HCT116 (cell line): ENCODE results near the gene VIT. TPM values are rescaled to one million over a fixed set of nuclear protein-coding genes. Genes with fewer than 3 reads are reported as not detected.

Source experiments
- ATAC-seq: fragments of 200-7000 bp; cut with Tn5 transposase; 2 replicates; pipeline ENCODE4 v1.9.1; 2020; ENCODE audit warnings: mild to moderate bottlenecking, moderate library complexity
- BruUV-seq: library from RNA; stranded (reverse); fragments of 400-500 nt; replicated peaks from 2 replicates; lab custom pipeline; 2021; lab: Mats Ljungman, UMichigan
- CTCF ChIA-PET: fragments of 300-600 bp; sonication (Branson Sonifier 250); formaldehyde crosslinking; loops from one replicate; lab custom pipeline; 2021; ENCODE audit warnings: antibody characterized with exemption; lab: Charles Lee
- POLR2A ChIA-PET: fragments of 300-600, 350-600 bp; sonication (Branson Sonifier 250); formaldehyde crosslinking; loops from one replicate; lab custom pipeline; 2021; ENCODE audit warnings: antibody characterized with exemption; lab: Charles Lee
- RAD21 ChIA-PET, 2 experiments: fragments of 300-600 bp; sonication (Branson Sonifier 250); formaldehyde crosslinking; loops; one replicate each; lab custom pipeline; 2023; ENCODE audit warnings: low total read pairs in 2 of 2; ENCODE audit not compliant: uncharacterized antibody in 2 of 2, unreplicated experiment in 2 of 2, low non-redundant PET in 1 of 2; lab: Charles Lee
- DNase-seq: peaks from one replicate; pipeline ENCODE4 v3.0.0-alpha.2; 2010; ENCODE audit warnings: low read depth, low spot score
- H2AFZ ChIP-seq: fragments of 200-600 bp; shearing (Covaris generic), sonication (generic); 2 replicates; pipeline ENCODE4 v1.6.1; 2017; ENCODE audit warnings: low read depth, mixed run types, mixed read lengths, antibody characterized with exemption, low read length; ENCODE audit not compliant: poor library complexity, severe bottlenecking
- H3K27ac ChIP-seq: 2 replicates; pipeline ENCODE4 v1.5.1; 2012; ENCODE audit warnings: low read depth, low read length
- H3K27me3 ChIP-seq: fragments of 200-600 bp; sonication (generic); 2 replicates; pipeline ENCODE4 v1.6.1; 2016; ENCODE audit warnings: mixed run types, low read length, mixed read lengths; ENCODE audit not compliant: insufficient read depth
- H3K36me3 ChIP-seq, 2 experiments: fragments of 200-500 bp in 1 of 2; fragments of 200-600 bp in 1 of 2; sonication (Bioruptor generic) in 1 of 2; sonication (generic) in 1 of 2; 2 replicates each; pipeline versions ENCODE4 v1.5.1 to v1.6.1; 2014 to 2016; ENCODE audit warnings: low read length in 2 of 2, inconsistent platforms in 1 of 2, mixed read lengths in 1 of 2, mixed run types in 1 of 2; ENCODE audit not compliant: insufficient read depth in 2 of 2, control insufficient read depth in 1 of 2
- H3K4me1 ChIP-seq, 2 experiments: fragments of 200-600 bp in 1 of 2; sonication (generic) in 1 of 2; 2 replicates each; pipeline versions ENCODE4 v1.5.1 to v1.6.1; 2012 to 2017; ENCODE audit warnings: low read length in 2 of 2, inconsistent platforms in 1 of 2, mild to moderate bottlenecking in 1 of 2, mixed read lengths in 1 of 2, mixed run types in 1 of 2, moderate library complexity in 1 of 2; ENCODE audit not compliant: insufficient read depth in 2 of 2, control insufficient read depth in 1 of 2
- H3K4me2 ChIP-seq: fragments of 200-600 bp; sonication (generic); 2 replicates; pipeline ENCODE4 v1.6.1; 2017; ENCODE audit warnings: mixed run types, low read length, mixed read lengths
- H3K4me3 ChIP-seq, 2 experiments: fragments of 200-600 bp in 1 of 2; sonication (generic) in 1 of 2; replicated peaks in 1 of 2; 2 replicates each; pipeline ENCODE4 v1.5.1; 2011 to 2016; ENCODE audit warnings: low read length in 2 of 2, control low read depth in 1 of 2, low read depth in 1 of 2, mild to moderate bottlenecking in 1 of 2, mixed read lengths in 1 of 2, mixed run types in 1 of 2
- H3K79me2 ChIP-seq: fragments of 200-600 bp; sonication (generic); 2 replicates; pipeline ENCODE4 v1.6.1; 2017; ENCODE audit warnings: mild to moderate bottlenecking, mixed run types, low read length, moderate library complexity, mixed read lengths; ENCODE audit not compliant: insufficient read depth
- H3K9ac ChIP-seq: fragments of 200-600 bp; sonication (generic); 2 replicates; pipeline ENCODE4 v1.6.1; 2016; ENCODE audit warnings: low read length, mixed read lengths
- H3K9me2 ChIP-seq: fragments of 200-600 bp; sonication (generic), shearing (Covaris generic); 2 replicates; pipeline ENCODE4 v1.6.1; 2017; ENCODE audit warnings: mixed run types, mild to moderate bottlenecking, moderate library complexity; ENCODE audit not compliant: insufficient read depth
- H3K9me3 ChIP-seq, 2 experiments: fragments of 200-500 bp in 1 of 2; fragments of 200-600 bp in 1 of 2; sonication (Bioruptor generic) in 1 of 2; sonication (generic) in 1 of 2; 2 replicates each; pipeline ENCODE4 v1.6.1; 2014 to 2017; ENCODE audit warnings: low read length in 2 of 2, mixed read lengths in 2 of 2, inconsistent platforms in 1 of 2, low read depth in 1 of 2, mild to moderate bottlenecking in 1 of 2, mixed run types in 1 of 2, moderate library complexity in 1 of 2; ENCODE audit not compliant: control insufficient read depth in 1 of 2, insufficient read depth in 1 of 2
- H4K20me1 ChIP-seq: fragments of 200-600 bp; sonication (generic), shearing (Covaris generic); 2 replicates; pipeline ENCODE4 v1.6.1; 2017; ENCODE audit warnings: mixed run types, mild to moderate bottlenecking, moderate library complexity; ENCODE audit not compliant: insufficient read depth
- ELF1 ChIP-seq: IDR thresholded peaks from 2 replicates; pipeline ENCODE4 v1.6.1; 2012; ENCODE audit warnings: low read depth, borderline replicate concordance
- POLR2AphosphoS5 ChIP-seq: IDR thresholded peaks from 2 replicates; pipeline ENCODE4 v1.6.1; 2011; ENCODE audit warnings: mild to moderate bottlenecking, low read depth, low read length, moderate library complexity
- ZBTB33 ChIP-seq: IDR thresholded peaks from 2 replicates; pipeline ENCODE4 v1.6.1; 2011; ENCODE audit warnings: mild to moderate bottlenecking, low read length, moderate library complexity; ENCODE audit not compliant: insufficient replicate concordance; ENCODE audit errors: extremely low read depth
- intact Hi-C: fragments of 100-400 bp; cut with micrococcal nuclease; formaldehyde crosslinking; loops from 2 replicates; pipeline ENCODE4 v1.10.0; 2022
- total RNA-seq: library from RNA; stranded (reverse); gene quantifications from one replicate; pipeline ENCODE4 v1.2.1, GENCODE V29; 2021; ENCODE audit not compliant: unreplicated experiment

VIT gene
- total RNA-seq, 1 experiment from 2014 or later = not detected

GRCh38 chr2:36677996-36678605 lies 18.4 kb upstream of the VIT start:
- ChIA-PET CTCF (no interaction called here), POLR2A (no interaction called here), RAD21 (no interaction called here)
- BruUV-seq = no TSS peak
- Histone ChIP-seq H3K9ac (no peak overlapping the region), H3K79me2 (no peaks in the 10 kb centered on the region), H3K9me2 (no peaks in the 10 kb centered on the region), H3K4me1 (no peaks in the 10 kb centered on the region), H3K27ac (no peak overlapping the region), H4K20me1 (no peaks in the 10 kb centered on the region), H3K4me3 (no peak overlapping the region), H3K27me3 (no peaks in the 10 kb centered on the region), H3K9me3 (no peaks in the 10 kb centered on the region), H2AFZ (no peak overlapping the region), H3K4me2 (no peak overlapping the region), H3K36me3 (no peaks in the 10 kb centered on the region)
- TF ChIP-seq POLR2AphosphoS5 = no peak
- TF ChIP-seq ELF1 = no peak
- DNase-seq (no peak), ATAC-seq (no peak)
- intact Hi-C loops = loop anchor here (10.0 kb wide), 2 partner anchors 703 to 793 kb away; no protein-coding TSS in a partner anchor

GRCh38 chr2:36678856-36679255 lies 17.7 kb upstream of the VIT start:
- intact Hi-C loops = loop anchor here (10.0 kb wide), 2 partner anchors 704 to 794 kb away; no protein-coding TSS in a partner anchor
- ChIA-PET CTCF (no interaction called here), POLR2A (no interaction called here), RAD21 (no interaction called here)
- H3K9ac ChIP-seq = no peak overlapping the region
- no peak overlapping the region for H2AFZ ChIP-seq
- H3K9me2 ChIP-seq = no peaks in the 10 kb centered on the region
- H3K4me3 ChIP-seq = no peak overlapping the region
- H3K36me3 ChIP-seq = no peaks in the 10 kb centered on the region
- no peaks in the 10 kb centered on the region for H3K79me2 ChIP-seq
- ATAC-seq (no peak), DNase-seq (no peak)
- BruUV-seq = no TSS peak
- H3K4me2 ChIP-seq = no peak overlapping the region
- H3K4me1 ChIP-seq = no peaks in the 10 kb centered on the region
- no peaks in the 10 kb centered on the region for H4K20me1 ChIP-seq
- no peaks in the 10 kb centered on the region for H3K27me3 ChIP-seq
- TF ChIP-seq ZBTB33 = no peak
- no peak overlapping the region for H3K27ac ChIP-seq
- H3K9me3 ChIP-seq = no peaks in the 10 kb centered on the region
